Measurements from ENCODE around the gene TRIM15.

TRIM15 gene

DNA sequence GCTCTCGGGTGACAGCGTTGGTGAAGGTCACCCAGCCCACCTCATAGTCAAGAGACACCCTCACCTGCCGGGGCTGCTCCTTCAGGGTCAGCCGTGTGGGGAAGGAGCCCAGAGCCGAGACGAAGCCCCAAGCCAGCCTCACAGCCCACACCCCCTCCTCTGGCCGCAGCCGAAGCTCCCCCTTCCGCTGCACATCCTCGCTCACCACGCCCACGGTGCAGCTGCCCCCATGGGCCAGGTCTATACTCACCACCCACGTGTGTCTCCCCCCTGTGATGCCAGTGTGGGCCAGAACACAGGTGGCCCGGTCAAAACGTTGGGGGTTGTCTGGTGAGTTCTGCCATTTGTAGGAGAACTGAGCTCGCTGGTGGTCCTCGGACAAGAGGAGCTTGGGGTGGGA, 9.3 kb upstream of the TRIM15 start:
- Histone ChIP-seq H3K18ac (ENCODE audit: low read length) (no peak overlapping the region), H2BK5ac (ENCODE audit: low read length) (no peak overlapping the region), H3K36me3 (ENCODE audit: control insufficient read depth, insufficient read depth, low read length) (no peaks in the 10 kb centered on the region), H4K5ac (ENCODE audit: low read length) (no peak overlapping the region), H4K8ac (ENCODE audit: low read depth, low read length) (no peak overlapping the region), H3K4ac (ENCODE audit: low read depth, low read length) (no peak overlapping the region), H2AK5ac (ENCODE audit: low read length) (no peak overlapping the region), H3K79me2 (ENCODE audit: control insufficient read depth, insufficient read depth, low read length) (no peaks in the 10 kb centered on the region), H3K23ac (ENCODE audit: low read length) (no peak overlapping the region), H3K4me3 (ENCODE audit: low read length) (no peak overlapping the region), H2BK15ac (replicated peaks; ENCODE audit: low read depth) (no peak overlapping the region), H3K56ac (ENCODE audit: low read length) (no peak overlapping the region), H2BK120ac (ENCODE audit: low read depth, low read length) (no peak overlapping the region), H3K79me1 (ENCODE audit: low read length) (no peaks in the 10 kb centered on the region), H3K27me3 (ENCODE audit: insufficient read depth, low read length, poor library complexity) (no peaks in the 10 kb centered on the region), H3K4me2 (ENCODE audit: low read length) (no peak overlapping the region), H3K4me1 (ENCODE audit: control insufficient read depth, low read depth, low read length) (no peaks in the 10 kb centered on the region), H3K9ac (ENCODE audit: low read length) (no peak overlapping the region), H3K27ac (ENCODE audit: low read depth, low read length) (no peak overlapping the region)
- WGBS (ENCODE audit: extremely low coverage, insufficient coverage, low lambda C conversion rate): no CpG with 5 or more reads among the region's 17 CpGs
- DNase-seq: no peak

DNA sequence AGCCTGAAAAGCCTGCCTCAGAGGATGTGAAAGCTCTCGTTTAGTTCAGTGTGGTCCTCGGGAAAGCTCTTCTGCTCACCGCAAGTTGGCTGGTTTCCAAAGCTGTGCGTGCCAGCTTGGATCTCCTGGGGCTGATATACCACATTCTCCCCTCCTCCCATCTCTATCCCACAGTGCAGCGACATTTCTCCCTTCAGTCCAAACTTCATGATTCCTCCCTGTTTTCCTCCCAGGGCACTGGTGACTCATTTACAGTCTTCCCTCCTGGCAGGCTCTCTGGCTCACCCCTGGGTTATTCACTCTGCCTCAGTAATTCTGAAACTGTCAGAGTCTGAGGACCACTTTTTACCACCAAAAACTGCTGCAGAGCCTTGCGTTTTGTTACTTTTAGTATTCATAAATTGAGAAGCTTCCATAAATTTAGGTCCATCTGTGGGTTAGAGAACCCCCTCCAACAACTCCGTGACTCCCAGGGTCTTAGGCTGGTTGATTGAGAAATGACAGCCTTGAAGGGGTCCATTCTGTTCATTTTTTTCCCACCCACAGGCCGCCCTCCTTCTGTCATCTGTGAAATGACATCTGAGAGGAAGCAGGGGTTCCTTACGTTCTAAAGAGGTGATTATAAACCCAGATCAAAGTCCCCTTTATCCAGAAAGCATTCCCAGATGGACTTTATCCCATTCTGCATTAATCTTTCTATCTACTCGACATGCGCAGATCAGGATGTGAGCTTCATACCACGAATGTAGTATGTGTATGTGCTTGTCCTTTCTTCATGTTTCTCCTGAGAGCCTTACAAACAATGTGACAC, 8.4 kb upstream of the TRIM15 start:
- no peaks in the 10 kb centered on the region for H3K79me2 ChIP-seq (ENCODE audit: control insufficient read depth, insufficient read depth, low read length)
- no peaks in the 10 kb centered on the region for H3K79me1 ChIP-seq (ENCODE audit: low read length)
- no peaks in the 10 kb centered on the region for H3K36me3 ChIP-seq (ENCODE audit: control insufficient read depth, insufficient read depth, low read length)
- no peak overlapping the region for H3K23ac ChIP-seq (ENCODE audit: low read length)
- H3K4me2 ChIP-seq (ENCODE audit: low read length): no peak overlapping the region
- no peak overlapping the region for H3K27ac ChIP-seq (ENCODE audit: low read depth, low read length)
- DNase-seq: no peak
- H2BK5ac ChIP-seq (ENCODE audit: low read length): no peak overlapping the region
- no peak overlapping the region for H3K4me3 ChIP-seq (ENCODE audit: low read length)
- no peak overlapping the region for H2AK5ac ChIP-seq (ENCODE audit: low read length)
- H2BK15ac ChIP-seq (replicated peaks; ENCODE audit: low read depth): no peak overlapping the region
- no CpG with 5 or more reads among the region's 12 CpGs for WGBS (ENCODE audit: extremely low coverage, insufficient coverage, low lambda C conversion rate)
- no peak overlapping the region for H4K8ac ChIP-seq (ENCODE audit: low read depth, low read length)
- H3K4ac ChIP-seq (ENCODE audit: low read depth, low read length): no peak overlapping the region
- no peak overlapping the region for H4K5ac ChIP-seq (ENCODE audit: low read length)
- no peaks in the 10 kb centered on the region for H3K4me1 ChIP-seq (ENCODE audit: control insufficient read depth, low read depth, low read length)
- no peak overlapping the region for H3K56ac ChIP-seq (ENCODE audit: low read length)
- no peaks in the 10 kb centered on the region for H3K27me3 ChIP-seq (ENCODE audit: insufficient read depth, low read length, poor library complexity)
- no peak overlapping the region for H3K18ac ChIP-seq (ENCODE audit: low read length)
- no peak overlapping the region for H2BK120ac ChIP-seq (ENCODE audit: low read depth, low read length)
- H3K9ac ChIP-seq (ENCODE audit: low read length): no peak overlapping the region

DNA sequence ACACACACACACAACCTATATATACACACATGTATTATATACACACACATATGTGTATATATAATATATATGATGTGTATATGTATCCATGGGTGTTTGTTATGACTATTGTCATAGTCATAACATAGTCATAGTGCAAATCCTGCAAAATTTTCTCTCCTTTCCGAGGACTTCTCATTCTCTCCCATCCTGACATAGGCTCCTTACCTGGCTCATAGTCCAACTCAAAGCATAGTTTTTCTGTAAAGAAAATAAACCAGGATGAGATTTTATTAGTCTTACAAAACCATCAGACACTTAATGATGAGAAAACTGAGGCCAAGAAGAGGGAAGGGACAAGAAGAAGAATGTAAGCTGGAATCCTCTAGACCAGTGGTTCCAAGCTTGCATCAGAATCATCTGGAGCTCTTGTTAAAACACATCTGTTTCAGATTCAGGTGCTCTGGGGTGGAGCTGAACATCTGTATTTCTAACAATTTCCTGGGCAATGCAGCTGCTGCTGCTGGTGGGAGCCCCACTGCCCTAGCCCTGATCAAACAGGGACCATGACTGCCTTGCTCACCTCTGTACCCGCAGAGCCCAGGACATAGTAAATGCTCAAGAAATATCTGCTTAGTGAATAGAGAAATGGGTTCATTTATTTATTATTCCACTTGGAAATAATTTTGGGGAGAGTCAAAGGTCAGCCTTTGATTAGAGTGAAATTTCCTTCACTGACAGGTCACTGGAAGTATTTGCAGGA, 7.7 kb upstream of the TRIM15 start:
- no peak overlapping the region for H3K4me2 ChIP-seq (ENCODE audit: low read length)
- no peak for DNase-seq
- no peak overlapping the region for H3K4me3 ChIP-seq (ENCODE audit: low read length)
- no peak overlapping the region for H2BK15ac ChIP-seq (replicated peaks; ENCODE audit: low read depth)
- no peak overlapping the region for H2BK120ac ChIP-seq (ENCODE audit: low read depth, low read length)
- H3K4ac ChIP-seq (ENCODE audit: low read depth, low read length): no peak overlapping the region
- no peaks in the 10 kb centered on the region for H3K79me2 ChIP-seq (ENCODE audit: control insufficient read depth, insufficient read depth, low read length)
- no CpG with 5 or more reads among the region's 2 CpGs for WGBS (ENCODE audit: extremely low coverage, insufficient coverage, low lambda C conversion rate)
- H3K56ac ChIP-seq (ENCODE audit: low read length): no peak overlapping the region
- H2BK5ac ChIP-seq (ENCODE audit: low read length): no peak overlapping the region
- no peak overlapping the region for H3K27ac ChIP-seq (ENCODE audit: low read depth, low read length)
- H3K27me3 ChIP-seq (ENCODE audit: insufficient read depth, low read length, poor library complexity): no peaks in the 10 kb centered on the region
- H4K5ac ChIP-seq (ENCODE audit: low read length): no peak overlapping the region
- no peaks in the 10 kb centered on the region for H3K4me1 ChIP-seq (ENCODE audit: control insufficient read depth, low read depth, low read length)
- no peak overlapping the region for H4K8ac ChIP-seq (ENCODE audit: low read depth, low read length)
- H3K36me3 ChIP-seq (ENCODE audit: control insufficient read depth, insufficient read depth, low read length): no peaks in the 10 kb centered on the region
- no peaks in the 10 kb centered on the region for H3K79me1 ChIP-seq (ENCODE audit: low read length)
- no peak overlapping the region for H3K18ac ChIP-seq (ENCODE audit: low read length)
- no peak overlapping the region for H3K23ac ChIP-seq (ENCODE audit: low read length)
- H2AK5ac ChIP-seq (ENCODE audit: low read length): no peak overlapping the region
- no peak overlapping the region for H3K9ac ChIP-seq (ENCODE audit: low read length)

DNA sequence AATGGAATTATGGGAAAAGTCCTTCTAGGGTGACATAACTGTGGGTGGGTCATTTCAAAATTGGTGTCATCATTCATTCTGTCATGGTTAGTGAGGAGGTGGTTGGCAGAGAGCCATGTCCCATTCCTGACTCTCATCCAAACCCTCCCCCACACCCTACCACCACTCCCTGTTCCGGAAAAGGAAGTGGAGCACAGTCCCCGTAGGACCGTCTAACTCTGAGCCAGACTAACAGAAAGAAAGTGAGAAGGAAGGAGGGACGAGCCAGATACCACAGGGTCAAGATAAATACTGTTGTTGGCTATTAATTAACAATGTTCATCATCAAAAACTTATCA, 7.1 kb upstream of the TRIM15 start:
- Histone ChIP-seq H3K9ac (ENCODE audit: low read length) (no peak overlapping the region), H2BK15ac (replicated peaks; ENCODE audit: low read depth) (no peak overlapping the region), H3K4ac (ENCODE audit: low read depth, low read length) (no peak overlapping the region), H2AK5ac (ENCODE audit: low read length) (no peak overlapping the region), H4K5ac (ENCODE audit: low read length) (no peak overlapping the region), H3K4me3 (ENCODE audit: low read length) (no peak overlapping the region), H3K56ac (ENCODE audit: low read length) (no peak overlapping the region), H3K79me1 (ENCODE audit: low read length) (no peaks in the 10 kb centered on the region), H3K27ac (ENCODE audit: low read depth, low read length) (no peak overlapping the region), H3K18ac (ENCODE audit: low read length) (no peak overlapping the region), H3K4me2 (ENCODE audit: low read length) (no peak overlapping the region), H4K8ac (ENCODE audit: low read depth, low read length) (no peak overlapping the region), H3K23ac (ENCODE audit: low read length) (no peak overlapping the region), H3K36me3 (ENCODE audit: control insufficient read depth, insufficient read depth, low read length) (no peaks in the 10 kb centered on the region), H2BK5ac (ENCODE audit: low read length) (no peak overlapping the region), H2BK120ac (ENCODE audit: low read depth, low read length) (no peak overlapping the region), H3K27me3 (ENCODE audit: insufficient read depth, low read length, poor library complexity) (no peaks in the 10 kb centered on the region), H3K79me2 (ENCODE audit: control insufficient read depth, insufficient read depth, low read length) (no peaks in the 10 kb centered on the region), H3K4me1 (ENCODE audit: control insufficient read depth, low read depth, low read length) (no peaks in the 10 kb centered on the region)
- WGBS (ENCODE audit: extremely low coverage, insufficient coverage, low lambda C conversion rate): no CpG with 5 or more reads among the region's 4 CpGs
- DNase-seq: no peak

DNA sequence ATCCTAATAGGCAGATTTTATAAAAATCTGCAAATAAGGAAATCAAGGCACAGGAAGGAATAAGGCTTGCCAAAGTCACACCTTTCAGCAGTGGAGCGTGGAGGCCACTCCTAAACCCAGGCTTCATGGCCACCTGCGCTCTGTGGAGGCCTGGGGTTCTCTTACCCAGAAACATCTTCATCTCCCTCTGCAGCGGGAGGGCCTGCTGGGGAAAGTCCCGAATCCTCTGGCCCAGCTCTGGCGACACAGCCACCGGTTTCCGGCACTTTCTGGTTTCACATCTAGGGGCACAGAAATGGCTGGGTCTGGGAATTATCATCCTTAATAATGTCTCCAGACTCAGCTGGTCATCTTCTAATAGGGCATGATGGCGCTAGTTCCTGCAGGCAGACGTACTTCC, 6.6 kb upstream of the TRIM15 start:
- Histone ChIP-seq H3K56ac (ENCODE audit: low read length) (no peak overlapping the region), H3K4me2 (ENCODE audit: low read length) (no peak overlapping the region), H3K4ac (ENCODE audit: low read depth, low read length) (no peak overlapping the region), H4K5ac (ENCODE audit: low read length) (no peak overlapping the region), H2BK5ac (ENCODE audit: low read length) (no peak overlapping the region), H4K8ac (ENCODE audit: low read depth, low read length) (no peak overlapping the region), H2BK120ac (ENCODE audit: low read depth, low read length) (no peak overlapping the region), H3K79me2 (ENCODE audit: control insufficient read depth, insufficient read depth, low read length) (no peaks in the 10 kb centered on the region), H3K27ac (ENCODE audit: low read depth, low read length) (no peak overlapping the region), H3K79me1 (ENCODE audit: low read length) (no peaks in the 10 kb centered on the region), H3K9ac (ENCODE audit: low read length) (no peak overlapping the region), H2AK5ac (ENCODE audit: low read length) (no peak overlapping the region), H3K4me3 (ENCODE audit: low read length) (no peak overlapping the region), H3K27me3 (ENCODE audit: insufficient read depth, low read length, poor library complexity) (no peaks in the 10 kb centered on the region), H3K4me1 (ENCODE audit: control insufficient read depth, low read depth, low read length) (no peaks in the 10 kb centered on the region), H3K36me3 (ENCODE audit: control insufficient read depth, insufficient read depth, low read length) (no peaks in the 10 kb centered on the region), H2BK15ac (replicated peaks; ENCODE audit: low read depth) (no peak overlapping the region), H3K23ac (ENCODE audit: low read length) (no peak overlapping the region), H3K18ac (ENCODE audit: low read length) (no peak overlapping the region)
- WGBS (ENCODE audit: extremely low coverage, insufficient coverage, low lambda C conversion rate): no CpG with 5 or more reads among the region's 9 CpGs
- no peak for DNase-seq

Data from mesendoderm (in vitro differentiated cells).